Stimulated activated CD8-positive, alpha-beta memory T cell treated with anti-CD3 and anti-CD28 coated beads, Interleukin-4, amount 100 ng/mL, for 4 hours (primary cell): ENCODE data around the gene SRGN.
"Not testable (repeated sequence)": the region's sequence is repeated elsewhere in the genome, so short reads cannot be mapped to it uniquely, and the experiment has no call there.

Source experiments
- DNase-seq, 2 donors: peaks; one replicate each; pipeline ENCODE4 v3.0.0-alpha.2; 2020; ENCODE audit warnings: low read depth in 2 of 2, low spot score in 1 of 2

SRGN gene

GRCh38 chr10:69125554-69125953, 37.7 kb downstream of the SRGN start:
- DNase-seq = no peak

GRCh38 chr10:69130251-69130650, 42.3 kb downstream of the SRGN start:
- no peak for DNase-seq

GRCh38 chr10:69139961-69140360, 52.1 kb downstream of the SRGN start:
- no peak for DNase-seq

- DNase-seq = no peak
Measured at GRCh38 chr10:69141304-69141703, 53.4 kb downstream of the SRGN start.

GRCh38 chr10:69142074-69142473, 54.2 kb downstream of the SRGN start:
- DNase-seq = not testable (repeated sequence)

GRCh38 chr10:69142983-69143382, 55.1 kb downstream of the SRGN start:
- no peak for DNase-seq

GRCh38 chr10:69145329-69145728, 57.4 kb downstream of the SRGN start:
- DNase-seq = no peak

- no peak for DNase-seq
Measured at GRCh38 chr10:69145864-69146263, 58.0 kb downstream of the SRGN start.

- DNase-seq = no peak
Measured at GRCh38 chr10:69146759-69147158, 58.9 kb downstream of the SRGN start.

- DNase-seq = no peak
Measured at GRCh38 chr10:69151984-69152383, 64.1 kb downstream of the SRGN start.

- DNase-seq = no peak
Measured at GRCh38 chr10:69153227-69153626, 65.3 kb downstream of the SRGN start.
